H1 (cell line): ENCODE measurements around the gene A2ML1. TPM values are rescaled to one million over a fixed set of nuclear protein-coding genes. Genes with fewer than 3 reads are reported as not detected.

Experiments
- CTCF ChIA-PET: fragments of 300-600 bp; sonication (Branson Sonifier 250); formaldehyde crosslinking; loops from one replicate; lab custom pipeline; 2021; ENCODE audit not compliant: partially characterized antibody; lab: Charles Lee
- POLR2A ChIA-PET: fragments of 300-600 bp; sonication (Branson Sonifier 250); formaldehyde crosslinking; loops from one replicate; lab custom pipeline; 2021; ENCODE audit warnings: inconsistent platforms; ENCODE audit not compliant: partially characterized antibody; lab: Charles Lee
- DNase-seq, 2 experiments: peaks; one replicate each; pipeline versions ENCODE4 v3.0.0 to v3.0.0-alpha.2; 2010 to 2022; ENCODE audit warnings: low spot score in 2 of 2, low read depth in 1 of 2, mixed read lengths in 1 of 2
- FAIRE-seq: peaks from 2 replicates; lab custom pipeline; 2011; peaks lifted over from hg19 to GRCh38; lab: Jason Lieb, UNC
- H2AFZ ChIP-seq: 2 replicates; pipeline ENCODE4 v1.8.1; 2012; ENCODE audit warnings: low read length, inconsistent platforms
- H2AK5ac ChIP-seq: 2 replicates; pipeline ENCODE4 v1.6.1; 2013; ENCODE audit warnings: low read depth, low read length
- H2BK120ac ChIP-seq: replicated peaks from 2 replicates; pipeline ENCODE3; 2013; ENCODE audit warnings: low read depth, low read length, inconsistent platforms
- H2BK12ac ChIP-seq: 2 replicates; pipeline ENCODE4 v1.6.1; 2013; ENCODE audit warnings: low read depth, low read length
- H2BK15ac ChIP-seq: 2 replicates; pipeline ENCODE4 v1.6.1; 2013; ENCODE audit warnings: low read length
- H2BK20ac ChIP-seq: 2 replicates; pipeline ENCODE4 v1.6.1; 2013; ENCODE audit warnings: low read length
- H2BK5ac ChIP-seq: 2 replicates; pipeline ENCODE4 v1.6.1; 2013; ENCODE audit warnings: low read depth, low read length
- H3K14ac ChIP-seq: 2 replicates; pipeline ENCODE4 v1.6.1; 2013; ENCODE audit warnings: inconsistent platforms; ENCODE audit not compliant: insufficient read length
- H3K18ac ChIP-seq: 2 replicates; pipeline ENCODE4 v1.6.1; 2013; ENCODE audit warnings: low read length; ENCODE audit errors: extremely low read depth
- H3K23ac ChIP-seq: 2 replicates; pipeline ENCODE4 v1.6.1; 2013; ENCODE audit warnings: inconsistent platforms; ENCODE audit not compliant: insufficient read length
- H3K23me2 ChIP-seq: 2 replicates; pipeline ENCODE4 v1.6.1; 2013; ENCODE audit warnings: low read depth, low read length
- H3K27ac ChIP-seq: 2 replicates; pipeline ENCODE4 v1.6.1; 2011; ENCODE audit warnings: low read depth, low read length, inconsistent platforms
- H3K27me3 ChIP-seq, 4 experiments: replicated peaks in 1 of 4; 1 replicate in 1 of 4; 2 replicates in 3 of 4; pipeline versions ENCODE4 v1.6.1 to v1.8.1; 2011 to 2013; ENCODE audit warnings: low read length in 3 of 4, mild to moderate bottlenecking in 3 of 4, inconsistent platforms in 2 of 4, mixed read lengths in 2 of 4, moderate library complexity in 1 of 4; ENCODE audit not compliant: control insufficient read depth in 3 of 4, insufficient read depth in 3 of 4; ENCODE audit errors: extremely low read depth in 1 of 4
- H3K36me3 ChIP-seq, 4 experiments: 2 replicates each; pipeline versions ENCODE4 v1.6.1 to v1.8.1; 2011 to 2013; ENCODE audit warnings: mild to moderate bottlenecking in 4 of 4, low read length in 3 of 4, moderate library complexity in 2 of 4, control low read depth in 1 of 4, inconsistent platforms in 1 of 4; ENCODE audit not compliant: insufficient read depth in 4 of 4, control insufficient read depth in 2 of 4
- H3K4ac ChIP-seq: replicated peaks from 2 replicates; pipeline ENCODE3; 2013; ENCODE audit warnings: low read length, low read depth, mixed read lengths, inconsistent platforms; ENCODE audit not compliant: insufficient read length
- H3K4me1 ChIP-seq, 4 experiments: replicated peaks in 1 of 4; 1 replicate in 1 of 4; 2 replicates in 3 of 4; pipeline versions ENCODE4 v1.6.1 to v1.8.1; 2011 to 2013; ENCODE audit warnings: low read length in 3 of 4, inconsistent platforms in 2 of 4, mixed read lengths in 1 of 4; ENCODE audit not compliant: insufficient read depth in 4 of 4, control insufficient read depth in 3 of 4
- H3K4me2 ChIP-seq, 2 experiments: 2 replicates each; pipeline versions ENCODE4 v1.6.1 to v1.8.1; 2011 to 2013; ENCODE audit warnings: low read depth in 2 of 2, low read length in 2 of 2, control low read depth in 1 of 2, inconsistent platforms in 1 of 2, mild to moderate bottlenecking in 1 of 2; ENCODE audit not compliant: insufficient read depth in 1 of 2
- H3K4me3 ChIP-seq, 4 experiments: fragments of 200-600, 300-600 bp in 1 of 4; sonication (generic), shearing (Covaris generic), sonication (Bioruptor Twin) in 1 of 4; 2 replicates each; pipeline versions ENCODE4 v1.5.1 to v1.8.1; 2011 to 2016; ENCODE audit warnings: low read length in 4 of 4, low read depth in 3 of 4, control low read depth in 2 of 4, inconsistent platforms in 2 of 4, mild to moderate bottlenecking in 2 of 4, mixed read lengths in 1 of 4, moderate library complexity in 1 of 4; ENCODE audit not compliant: insufficient read depth in 2 of 4; ENCODE audit errors: extremely low read depth in 1 of 4
- H3K56ac ChIP-seq: replicated peaks from 2 replicates; pipeline ENCODE3; 2013; ENCODE audit warnings: low read depth, mild to moderate bottlenecking, mixed read lengths, low read length, inconsistent platforms; ENCODE audit not compliant: insufficient read length
- H3K79me1 ChIP-seq: 2 replicates; pipeline ENCODE4 v1.6.1; 2013; ENCODE audit warnings: low read depth, low read length, control low read depth
- H3K79me2 ChIP-seq, 2 experiments: 2 replicates each; pipeline versions ENCODE4 v1.6.1 to v1.8.1; 2012 to 2013; ENCODE audit warnings: low read length in 2 of 2, mild to moderate bottlenecking in 2 of 2, inconsistent platforms in 1 of 2; ENCODE audit not compliant: insufficient read depth in 2 of 2, control insufficient read depth in 1 of 2
- H3K9ac ChIP-seq, 4 experiments: replicated peaks in 1 of 4; 1 replicate in 1 of 4; 2 replicates in 3 of 4; pipeline versions ENCODE4 v1.6.1 to v1.8.1; 2011 to 2013; ENCODE audit warnings: low read depth in 3 of 4, low read length in 3 of 4, control low read depth in 2 of 4, mild to moderate bottlenecking in 2 of 4, moderate library complexity in 2 of 4, inconsistent platforms in 1 of 4; ENCODE audit errors: extremely low read depth in 1 of 4
- H3K9me3 ChIP-seq, 2 experiments: 2 replicates each; pipeline versions ENCODE4 v1.6.1 to v1.8.1; 2012 to 2013; ENCODE audit warnings: mild to moderate bottlenecking in 2 of 2, moderate library complexity in 2 of 2, control low read depth in 1 of 2, inconsistent platforms in 1 of 2, low read depth in 1 of 2, low read length in 1 of 2, mixed read lengths in 1 of 2; ENCODE audit not compliant: insufficient read depth in 2 of 2
- H4K20me1 ChIP-seq, 2 experiments: replicated peaks in 1 of 2; 2 replicates each; pipeline versions ENCODE3 to v1.8.1; 2011 to 2013; ENCODE audit warnings: inconsistent platforms in 2 of 2, low read length in 2 of 2, mild to moderate bottlenecking in 1 of 2; ENCODE audit not compliant: insufficient read depth in 2 of 2, control insufficient read depth in 1 of 2
- H4K5ac ChIP-seq: 2 replicates; pipeline ENCODE4 v1.6.1; 2013; ENCODE audit warnings: low read length, low read depth, mixed read lengths, inconsistent platforms; ENCODE audit not compliant: insufficient read length
- H4K8ac ChIP-seq: 2 replicates; pipeline ENCODE4 v1.8.0; 2013; ENCODE audit warnings: mild to moderate bottlenecking, moderate library complexity, low read length, inconsistent platforms; ENCODE audit not compliant: insufficient read depth; ENCODE audit errors: extremely low read depth
- H4K91ac ChIP-seq: replicated peaks from 2 replicates; pipeline ENCODE3; 2013; ENCODE audit warnings: low read length, mixed read lengths, inconsistent platforms; ENCODE audit not compliant: insufficient read length
- CREB1 ChIP-seq: IDR thresholded peaks from 2 replicates; pipeline ENCODE4 v1.6.1; 2012; ENCODE audit warnings: inconsistent platforms
- CTCF ChIP-seq, 3 experiments: IDR thresholded peaks; 1 replicate in 2 of 3; 2 replicates in 1 of 3; pipeline versions ENCODE4 v1.5.1 to v1.6.1; 2011; ENCODE audit warnings: low read length in 3 of 3, mild to moderate bottlenecking in 3 of 3, inconsistent platforms in 2 of 3, low read depth in 1 of 3, moderate library complexity in 1 of 3; ENCODE audit not compliant: insufficient read depth in 1 of 3; ENCODE audit errors: control extremely low read depth in 1 of 3
- EGR1 ChIP-seq: IDR thresholded peaks from 2 replicates; pipeline ENCODE4 v1.6.1; 2011; ENCODE audit warnings: low read depth, low read length, borderline replicate concordance
- POLR2AphosphoS5 ChIP-seq: IDR thresholded peaks from 2 replicates; pipeline ENCODE4 v1.6.1; 2011; ENCODE audit warnings: low read depth, low read length
- RAD21 ChIP-seq, 2 experiments: IDR thresholded peaks in 1 of 2; conservative IDR thresholded peaks in 1 of 2; 2 replicates each; pipeline ENCODE4 v1.6.1; 2011; ENCODE audit warnings: low read depth in 2 of 2, low read length in 2 of 2, improper control_type of control experiment in 1 of 2, inconsistent platforms in 1 of 2, mild to moderate bottlenecking in 1 of 2, moderate library complexity in 1 of 2
- SAP30 ChIP-seq: fragments of 300-600 bp; sonication (generic); IDR thresholded peaks from 2 replicates; pipeline ENCODE4 v1.7.1; 2012; ENCODE audit warnings: low read length, moderate library complexity, mild to moderate bottlenecking, inconsistent platforms; ENCODE audit not compliant: insufficient read depth, insufficient replicate concordance
- SIN3A ChIP-seq, 2 experiments: IDR thresholded peaks in 1 of 2; conservative IDR thresholded peaks in 1 of 2; 2 replicates each; pipeline ENCODE4 v1.6.1; 2011 to 2012; ENCODE audit warnings: low read length in 2 of 2, improper control_type of control experiment in 1 of 2, low read depth in 1 of 2, mild to moderate bottlenecking in 1 of 2
- TAF1 ChIP-seq: IDR thresholded peaks from 2 replicates; pipeline ENCODE4 v1.6.1; 2011; ENCODE audit warnings: mild to moderate bottlenecking, low read depth, low read length
- TCF12 ChIP-seq: IDR thresholded peaks from 2 replicates; pipeline ENCODE4 v1.6.1; 2011; ENCODE audit warnings: low read depth, mild to moderate bottlenecking, low read length
- WGBS, 2 experiments: shearing (Covaris generic) in 1 of 2; methylation state at CpG; one replicate each; pipeline versions ENCODE4 v1.1.6 to v1.1.7; 2013 to 2015; ENCODE audit warnings: low lambda C conversion rate in 2 of 2, mixed read lengths in 2 of 2, inconsistent platforms in 1 of 2, low coverage in 1 of 2, missing lambda C conversion rate in 1 of 2; ENCODE audit not compliant: insufficient replicate concordance in 2 of 2, insufficient coverage in 1 of 2, insufficient read length in 1 of 2; ENCODE audit errors: extremely low coverage in 1 of 2, missing lambda C conversion rate in 1 of 2; 5-methylcytosine and 5-hydroxymethylcytosine counted together
- polyA plus RNA-seq, 7 experiments: library from polyadenylated mRNA; depleted of rRNA in 3 of 7; stranded (reverse) in 5 of 7; unstranded in 2 of 7; fragments of >200 nt in 5 of 7; fragments of 200-250 nt in 2 of 7; gene quantifications; 1 replicate in 5 of 7; 2 replicates in 1 of 7; 4 replicates in 1 of 7; pipeline versions ENCODE4 v1.2.1 to v1.2.3, GENCODE V29; 2011 to 2013; ENCODE audit warnings: missing spikeins in 2 of 7, mixed read lengths in 2 of 7
- total RNA-seq: library from RNA; stranded (reverse); fragmentation: NEBNext Ultra II Directional; extraction: Animal tissue kit (Norgen Biotek cat#: 25700); gene quantifications from 2 replicates; pipeline ENCODE4 v1.2.1, GENCODE V29; 2021

Gene A2ML1
- total and polyA plus RNA-seq, 2 of the 8 experiments (the other 6 are each of a cell fraction or from before 2014, with no cell fraction given), result 10.2 to 10.3 TPM

- H2BK20ac ChIP-seq, result no peak overlapping the region
- H3K18ac ChIP-seq, result peak overlapping the region; percentile 98; the same call in 1 of the 2 replicates
- TF ChIP-seq SAP30, result peak; percentile 59
- no peak for TF ChIP-seq TCF12
- peak; percentile 54 for TF ChIP-seq POLR2AphosphoS5
- no peak for TF ChIP-seq EGR1
- 0 out of 4 replicates have a peak, but pooled peaks of 1 of the 2 experiments have one; percentile 8 for TF ChIP-seq RAD21 (IDR thresholded peaks at IDR 0.05 in 1 of 2, conservative IDR thresholded peaks at IDR 0.05 in 1 of 2; ENCODE audit: low read depth in 2 of 2, low read length in 2 of 2)
- peak; percentile 92 to 97; a peak in 3 of 4 replicates for TF ChIP-seq SIN3A (conservative IDR thresholded peaks at IDR 0.05 in 1 of 2, IDR thresholded peaks at IDR 0.05 in 1 of 2; ENCODE audit: low read depth in 1 of 2, low read length in 2 of 2)
- peak; percentile 27; the same call in 1 of the 2 replicates for TF ChIP-seq CREB1
- peak; percentile 66; the same call in 1 of the 2 replicates for TF ChIP-seq TAF1
- peak in 2 of 3 experiments; percentile 43 to 47; a peak in 3 of 4 replicates for TF ChIP-seq CTCF (IDR thresholded peaks at IDR 0.05; ENCODE audit: control extremely low read depth in 1 of 3, insufficient read depth in 1 of 3, low read depth in 1 of 3, low read length in 3 of 3)
Observed at GRCh38 chr12:8912914-8913313, 90.5 kb downstream of the A2ML1 start.

More at GRCh38 chr12:8912914-8913313, 90.5 kb downstream of the A2ML1 start:
- Histone ChIP-seq H3K4ac (peak overlapping the region; percentile 73), H3K23me2 (peaks cover 9% of the 10 kb centered on the region), H3K9me3 (no peaks in the 10 kb centered on the region), H4K20me1 (peaks cover 7 to 10% of the 10 kb centered on the region in 2 experiments), H2BK15ac (no peak overlapping the region), H3K4me2 (peak overlapping the region; percentile 78 to 92), H2BK5ac (peak overlapping the region; percentile 76; the same call in 1 of the 2 replicates), H3K27ac (peak overlapping the region; percentile 89; the same call in 1 of the 2 replicates), H4K91ac (no peak overlapping the region), H3K79me2 (peaks cover 27 to 36% of the 10 kb centered on the region in 2 experiments), H3K4me3 (peak overlapping the region; percentile 40 to 99 (median 74)), H2BK12ac (no peak overlapping the region; the same call in 1 of the 2 replicates), H3K56ac (peak overlapping the region; percentile 87), H2AK5ac (no peak overlapping the region), H3K36me3 (peaks cover 0 to 21% (median 3%) of the 10 kb centered on the region in 4 experiments; a peak in 3 of 8 replicates), H2BK120ac (peak overlapping the region; percentile 91), H3K9ac (peak overlapping the region; percentile 8 to 79 (median 56); a peak in 6 of 7 replicates), H3K23ac (no peak overlapping the region), H3K27me3 (no peaks in the 10 kb centered on the region), H3K4me1 (peaks cover 0 to 37% (median 11%) of the 10 kb centered on the region in 4 experiments; a peak in 5 of 7 replicates), H4K5ac (peak overlapping the region; percentile 100), H3K79me1 (no peaks in the 10 kb centered on the region), H4K8ac (no peak overlapping the region), H2AFZ (no peak overlapping the region), H3K14ac (no peak overlapping the region)
- WGBS, 2 experiments, result 3% methylated on average over 9 of the region's 9 CpGs; no CpG with 5 or more reads in 1 of the 2 experiments
- no peak for DNase-seq
- ChIA-PET POLR2A (interaction anchor here (0.7 to 18.7 kb wide), 22 partner anchors 8 to 232 kb away, joined by 3 to 438 read pairs (median 6); partner anchors contain the start of genes A2ML1 and M6PR), CTCF (interaction anchor here (0.8 to 1.9 kb wide), 10 partner anchors 12 to 215 kb away, joined by 3 to 9 read pairs (median 4); partner anchors contain the start of gene RIMKLB)
- FAIRE-seq, result peak; percentile 87
